HFFc6 (cell line): ENCODE results near the gene PRKG1. TPM values are rescaled to one million over a fixed set of nuclear protein-coding genes. Genes with fewer than 3 reads are reported as not detected.

Source experiments
- DNase-seq: peaks from one replicate; pipeline ENCODE4 v3.0.0-alpha.2; 2018
- H3K27ac Mint-ChIP-seq: 2 replicates; pipeline ENCODE4 v1.8.0; 2020; ENCODE audit warnings: mild to moderate bottlenecking, mixed read lengths
- H3K27me3 Mint-ChIP-seq: 2 replicates; pipeline ENCODE4 v1.8.0; 2021; ENCODE audit warnings: mild to moderate bottlenecking, moderate library complexity, mixed read lengths; ENCODE audit not compliant: insufficient read depth
- H3K36me3 Mint-ChIP-seq: 2 replicates; pipeline ENCODE4 v1.8.0; 2021; ENCODE audit warnings: low read depth, mixed read lengths
- H3K4me1 Mint-ChIP-seq: 2 replicates; pipeline ENCODE4 v1.8.0; 2020; ENCODE audit warnings: low read depth, mixed read lengths
- H3K4me3 Mint-ChIP-seq: 2 replicates; pipeline ENCODE4 v1.8.0; 2020; ENCODE audit warnings: mild to moderate bottlenecking, moderate library complexity, mixed read lengths
- H3K9me3 Mint-ChIP-seq: 2 replicates; pipeline ENCODE4 v1.8.0; 2020; ENCODE audit warnings: mild to moderate bottlenecking, mixed read lengths
- total RNA-seq, 6 experiments: library from RNA; stranded (reverse); fragmentation: NEBNext Ultra II Directional; extraction: Animal tissue kit (Norgen Biotek cat#: 25700); gene quantifications; 2 replicates in 1 of 6; 3 replicates in 5 of 6; pipeline ENCODE4 v1.2.3, GENCODE V29; 2021
- TF ChIP-seq, protein P1 (sequence below): fragments of 200-600 bp; sonication (generic); IDR thresholded peaks from 2 replicates; pipeline ENCODE4 v1.5.0; 2021; ENCODE audit warnings: antibody characterized with exemption, mild to moderate bottlenecking

Gene PRKG1
- total RNA-seq, 6 experiments from 2014 or later: 9.3 to 10.1 (median 9.8) TPM

- Mint-ChIP-seq H3K9me3 (no peaks in the 10 kb centered on the region), H3K27me3 (no peaks in the 10 kb centered on the region; the same call in 1 of the 2 replicates), H3K4me3 (no peak overlapping the region), H3K36me3 (no peaks in the 10 kb centered on the region), H3K27ac (no peak overlapping the region), H3K4me1 (peaks cover 4% of the 10 kb centered on the region; the same call in 1 of the 2 replicates)
- DNase-seq: no peak
- TF ChIP-seq, protein P1, sequence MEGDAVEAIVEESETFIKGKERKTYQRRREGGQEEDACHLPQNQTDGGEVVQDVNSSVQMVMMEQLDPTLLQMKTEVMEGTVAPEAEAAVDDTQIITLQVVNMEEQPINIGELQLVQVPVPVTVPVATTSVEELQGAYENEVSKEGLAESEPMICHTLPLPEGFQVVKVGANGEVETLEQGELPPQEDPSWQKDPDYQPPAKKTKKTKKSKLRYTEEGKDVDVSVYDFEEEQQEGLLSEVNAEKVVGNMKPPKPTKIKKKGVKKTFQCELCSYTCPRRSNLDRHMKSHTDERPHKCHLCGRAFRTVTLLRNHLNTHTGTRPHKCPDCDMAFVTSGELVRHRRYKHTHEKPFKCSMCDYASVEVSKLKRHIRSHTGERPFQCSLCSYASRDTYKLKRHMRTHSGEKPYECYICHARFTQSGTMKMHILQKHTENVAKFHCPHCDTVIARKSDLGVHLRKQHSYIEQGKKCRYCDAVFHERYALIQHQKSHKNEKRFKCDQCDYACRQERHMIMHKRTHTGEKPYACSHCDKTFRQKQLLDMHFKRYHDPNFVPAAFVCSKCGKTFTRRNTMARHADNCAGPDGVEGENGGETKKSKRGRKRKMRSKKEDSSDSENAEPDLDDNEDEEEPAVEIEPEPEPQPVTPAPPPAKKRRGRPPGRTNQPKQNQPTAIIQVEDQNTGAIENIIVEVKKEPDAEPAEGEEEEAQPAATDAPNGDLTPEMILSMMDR: no peak
These were observed 1113.4 kb downstream of the PRKG1 start for GRCh38 chr10:52187521-52188258.

DNA sequence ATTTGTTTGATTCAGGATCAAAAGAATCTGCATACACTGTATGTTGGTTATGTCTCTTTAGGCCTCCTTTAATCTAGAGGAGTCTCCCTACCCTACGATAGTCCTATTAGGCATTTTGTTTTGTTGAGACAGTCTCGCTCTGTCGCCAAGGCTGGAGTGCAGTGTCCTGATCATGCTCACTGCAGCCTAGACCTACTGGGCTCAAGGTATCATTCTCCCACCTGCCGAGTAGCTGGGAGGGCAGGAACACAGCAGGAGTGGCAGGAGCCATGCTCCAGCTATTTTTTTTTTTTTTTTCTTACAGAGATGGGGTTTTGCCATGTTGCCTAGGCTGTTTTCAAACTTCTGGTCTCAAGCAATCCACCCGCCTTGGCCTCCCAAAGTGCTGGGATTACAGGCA lies 1116.8 kb downstream of the PRKG1 start:
- Mint-ChIP-seq H3K4me1 (peaks cover 4% of the 10 kb centered on the region; the same call in 1 of the 2 replicates), H3K36me3 (no peaks in the 10 kb centered on the region), H3K27ac (no peak overlapping the region), H3K9me3 (no peaks in the 10 kb centered on the region), H3K27me3 (peaks cover 1% of the 10 kb centered on the region; the same call in 1 of the 2 replicates), H3K4me3 (no peak overlapping the region)
- DNase-seq: no peak
- TF ChIP-seq, protein P1: no peak

GRCh38 chr10:52194191-52194590 lies 1119.9 kb downstream of the PRKG1 start:
- Mint-ChIP-seq H3K27me3 (peaks cover 2% of the 10 kb centered on the region), H3K27ac (no peak overlapping the region), H3K9me3 (no peaks in the 10 kb centered on the region), H3K4me3 (no peak overlapping the region), H3K4me1 (no peaks in the 10 kb centered on the region; the same call in 1 of the 2 replicates), H3K36me3 (no peaks in the 10 kb centered on the region)
- TF ChIP-seq, protein P1: no peak
- no peak for DNase-seq

DNA sequence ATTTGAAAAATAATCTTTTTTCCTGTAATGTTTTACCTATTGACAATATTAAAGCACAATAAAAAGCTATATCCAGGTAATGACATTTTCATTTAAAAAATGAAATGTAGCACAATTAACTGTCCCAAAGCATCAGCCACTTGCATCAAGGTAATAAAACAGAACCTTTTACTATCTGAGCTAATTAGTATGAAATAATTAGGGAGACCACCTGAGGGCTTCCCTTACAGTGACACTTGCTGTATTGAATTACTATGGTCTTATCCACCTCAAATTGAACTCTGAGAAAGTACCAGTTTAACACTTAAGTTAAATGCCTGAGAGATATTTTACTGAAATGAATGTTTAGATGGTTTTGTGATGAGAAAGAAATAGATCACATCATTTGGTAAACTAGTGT lies 1120.4 kb downstream of the PRKG1 start:
- Mint-ChIP-seq H3K9me3 (no peaks in the 10 kb centered on the region), H3K27ac (no peak overlapping the region), H3K4me3 (no peak overlapping the region), H3K36me3 (no peaks in the 10 kb centered on the region), H3K27me3 (peaks cover 2% of the 10 kb centered on the region), H3K4me1 (no peaks in the 10 kb centered on the region; the same call in 1 of the 2 replicates)
- TF ChIP-seq, protein P1: no peak
- no peak for DNase-seq

DNA sequence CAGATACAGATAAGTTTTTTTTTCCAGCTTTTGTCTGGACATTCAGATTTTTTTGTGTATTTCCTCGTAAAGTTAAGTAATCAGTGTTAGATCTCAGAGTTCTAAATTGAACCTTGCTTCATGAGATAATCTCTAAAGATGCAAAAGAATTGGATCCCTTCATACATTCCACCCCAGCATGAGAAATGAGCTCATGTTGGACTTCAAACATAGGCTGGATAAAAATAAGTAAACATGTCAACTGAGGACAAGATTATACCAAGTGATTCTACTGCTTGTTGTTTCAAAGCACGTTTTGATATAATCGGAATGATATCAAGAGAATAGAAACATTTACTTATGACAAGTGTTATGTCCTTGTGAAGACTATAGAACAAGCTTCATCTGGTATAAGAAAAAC lies 1122.8 kb downstream of the PRKG1 start:
- Mint-ChIP-seq H3K27ac (no peak overlapping the region), H3K9me3 (no peaks in the 10 kb centered on the region), H3K36me3 (no peaks in the 10 kb centered on the region), H3K27me3 (peaks cover 6% of the 10 kb centered on the region), H3K4me1 (no peaks in the 10 kb centered on the region; the same call in 1 of the 2 replicates), H3K4me3 (no peak overlapping the region)
- TF ChIP-seq, protein P1: no peak
- DNase-seq: no peak
